Left lung (tissue), 10 donors: ENCODE measurements around the gene LIPH. TPM values are rescaled to one million over a fixed set of nuclear protein-coding genes. Genes with fewer than 3 reads are reported as not detected.

Experiments
- ATAC-seq: fragments of 200-7000 bp; cut with Tn5 transposase; one replicate; pipeline ENCODE4 v1.9.1; 2020; ENCODE audit warnings: moderate library complexity
- DNase-seq, 4 donors: peaks; one replicate each; pipeline ENCODE4 v3.0.0-alpha.2; 2013 to 2020
- H3K27ac ChIP-seq, 2 donors: fragments of 200-600 bp; sonication (generic) in 1 of 2; one replicate each; pipeline versions ENCODE4 v1.5.0 to v1.8.0; 2020 to 2021
- H3K27me3 ChIP-seq, 2 donors: fragments of 200-600 bp; sonication (generic) in 1 of 2; one replicate each; pipeline versions ENCODE4 v1.5.0 to v1.8.0; 2020 to 2021
- H3K36me3 ChIP-seq, 2 donors: fragments of 200-600 bp; sonication (generic) in 1 of 2; one replicate each; pipeline versions ENCODE4 v1.5.0 to v1.8.0; 2020 to 2021
- H3K4me1 ChIP-seq, 2 donors: fragments of 200-600 bp; one replicate each; pipeline ENCODE4 v1.8.0; 2021
- H3K4me3 ChIP-seq, 2 donors: fragments of 200-600 bp; sonication (generic) in 1 of 2; one replicate each; pipeline versions ENCODE4 v1.5.0 to v1.8.0; 2020 to 2021; ENCODE audit warnings: mild to moderate bottlenecking in 1 of 2
- H3K9me3 ChIP-seq, 2 donors: fragments of 200-600 bp; sonication (generic) in 1 of 2; one replicate each; pipeline versions ENCODE4 v1.5.0 to v1.8.0; 2020 to 2021
- intact Hi-C, 2 donors: fragments of 100-400 bp; cut with DNase I; formaldehyde crosslinking; loops; one replicate each; pipeline versions ENCODE4 v1.11.2 to v1.14.2; 2022
- polyA plus RNA-seq, 6 donors: library from polyadenylated mRNA; unstranded; fragments of 120-200 nt; gene quantifications; one replicate each; pipeline ENCODE4 v1.2.1, GENCODE V29; 2013; ENCODE audit not compliant: insufficient read length in 6 of 6
- total RNA-seq, 2 donors: library from RNA; stranded (reverse); fragmentation: NEBNext Ultra II Directional; extraction: Animal tissue kit (Norgen Biotek cat#: 25700); gene quantifications; one replicate each; pipeline ENCODE4 v1.2.1, GENCODE V29; 2021
- TF ChIP-seq, protein P1 (sequence below), 2 donors: fragments of 200-600 bp; sonication (generic) in 1 of 2; IDR thresholded peaks; one replicate each; pipeline versions ENCODE4 v1.5.0 to v1.8.0; 2021; ENCODE audit warnings: antibody characterized with exemption in 2 of 2
- donor health status: DM: no; HTN: yes; CAD: no.
- donor health status: DM: no; HTN: no; CAD: no.

LIPH gene
- total and polyA plus RNA-seq, 8 donors: 2.2 to 76.0 (median 3.4) TPM

DNA sequence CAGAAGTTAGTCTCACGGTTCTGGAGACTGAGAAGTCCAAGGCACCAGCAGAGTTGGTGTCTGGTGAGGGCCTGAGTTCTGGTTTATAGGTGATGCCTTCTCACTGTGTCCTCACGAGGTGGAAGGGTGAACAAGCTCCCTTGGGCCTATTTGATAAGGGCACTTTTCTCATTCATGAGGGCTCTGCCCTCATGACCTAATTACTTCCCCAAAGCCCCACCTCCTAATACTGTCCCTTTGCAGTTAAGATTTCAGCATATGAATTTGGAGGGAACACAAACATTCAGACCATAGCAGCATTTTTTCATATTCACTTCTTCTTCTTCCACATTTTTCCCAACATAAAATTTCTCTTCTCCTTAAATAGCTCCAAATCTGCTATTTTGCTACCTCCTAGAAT, 95.0 kb downstream of the LIPH start:
- no peak for ATAC-seq
- Histone ChIP-seq H3K27me3 (no peaks in the 10 kb centered on the region), H3K4me1 (no peaks in the 10 kb centered on the region), H3K36me3 (peaks cover 0 to 4% of the 10 kb centered on the region in 2 donors), H3K27ac (no peak overlapping the region), H3K4me3 (no peak overlapping the region), H3K9me3 (no peaks in the 10 kb centered on the region)
- no peak for DNase-seq
- intact Hi-C loops: no loop called here
- TF ChIP-seq, protein P1, sequence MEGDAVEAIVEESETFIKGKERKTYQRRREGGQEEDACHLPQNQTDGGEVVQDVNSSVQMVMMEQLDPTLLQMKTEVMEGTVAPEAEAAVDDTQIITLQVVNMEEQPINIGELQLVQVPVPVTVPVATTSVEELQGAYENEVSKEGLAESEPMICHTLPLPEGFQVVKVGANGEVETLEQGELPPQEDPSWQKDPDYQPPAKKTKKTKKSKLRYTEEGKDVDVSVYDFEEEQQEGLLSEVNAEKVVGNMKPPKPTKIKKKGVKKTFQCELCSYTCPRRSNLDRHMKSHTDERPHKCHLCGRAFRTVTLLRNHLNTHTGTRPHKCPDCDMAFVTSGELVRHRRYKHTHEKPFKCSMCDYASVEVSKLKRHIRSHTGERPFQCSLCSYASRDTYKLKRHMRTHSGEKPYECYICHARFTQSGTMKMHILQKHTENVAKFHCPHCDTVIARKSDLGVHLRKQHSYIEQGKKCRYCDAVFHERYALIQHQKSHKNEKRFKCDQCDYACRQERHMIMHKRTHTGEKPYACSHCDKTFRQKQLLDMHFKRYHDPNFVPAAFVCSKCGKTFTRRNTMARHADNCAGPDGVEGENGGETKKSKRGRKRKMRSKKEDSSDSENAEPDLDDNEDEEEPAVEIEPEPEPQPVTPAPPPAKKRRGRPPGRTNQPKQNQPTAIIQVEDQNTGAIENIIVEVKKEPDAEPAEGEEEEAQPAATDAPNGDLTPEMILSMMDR (IDR thresholded peaks at IDR 0.05): no peak

Other genes with a start within 250 kb of the LIPH start
- 10 to 100 TPM; 34.5 to 48.0 TPM for gene MAP3K13, start 189.5 kb downstream of the LIPH start, total RNA-seq
- 10 to 100 TPM; 40.4 to 46.9 (median 44.2) TPM for gene MAP3K13, start 189.5 kb downstream of the LIPH start, polyA plus RNA-seq
- 10 to 100 TPM; 26.3 to 28.4 TPM for gene TMEM41A, start 53.6 kb downstream of the LIPH start, total RNA-seq
- gene TMEM41A, start 53.6 kb downstream of the LIPH start, polyA plus RNA-seq: 10 to 100 TPM; 40.7 to 52.2 (median 50.3) TPM
- 10 to 100 TPM; 31.6 to 34.0 TPM for gene SENP2, start 33.7 kb upstream of the LIPH start, total RNA-seq
- gene SENP2, start 33.7 kb upstream of the LIPH start, polyA plus RNA-seq: 10 to 100 TPM; 40.9 to 49.9 (median 45.4) TPM